T47D (cell line): Measurements from ENCODE around the gene CEACAM8.
"Not testable (repeated sequence)": the region's sequence is repeated elsewhere in the genome, so short reads cannot be mapped to it uniquely, and the experiment has no call there.

Experiments
- DNase-seq, 2 experiments: peaks; one replicate each; pipeline versions ENCODE4 v3.0.0 to v3.0.0-alpha.2; 2011 to 2012; ENCODE audit warnings: low read depth in 1 of 2, low spot score in 1 of 2
- JUND ChIP-seq: IDR thresholded peaks from 2 replicates; pipeline ENCODE4 v1.6.1; 2012; ENCODE audit warnings: low read depth
- in situ Hi-C: cut with HindIII; loops from 2 replicates; pipeline ENCODE4 v1.10.0; 2016; ENCODE audit warnings: low sequenced_read_pairs, low pct_unique_long_range_greater_than_20kb

The CEACAM8 gene

DNA sequence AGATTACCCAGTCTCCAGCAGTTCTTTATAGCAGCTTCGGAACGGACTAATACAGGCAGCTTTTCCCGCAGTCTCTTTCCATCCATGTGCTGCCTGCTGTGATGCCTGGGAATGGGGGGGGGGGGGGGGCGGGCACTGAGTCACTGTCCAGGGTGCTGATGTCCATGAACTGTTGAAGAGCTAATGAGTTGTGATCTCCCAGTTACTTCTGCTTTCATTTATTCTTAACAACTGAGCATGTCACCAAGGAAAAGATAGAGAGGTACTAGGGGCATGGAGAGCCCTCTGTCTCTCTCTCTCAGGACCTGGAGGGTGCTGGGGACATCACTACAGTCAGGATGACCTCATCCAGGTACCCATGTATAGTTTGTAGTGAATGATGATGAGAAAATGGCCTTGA, 46.2 kb downstream of the CEACAM8 start:
- in situ Hi-C loops = no loop called here
- no peak for TF ChIP-seq JUND
- peak; percentile 18 to 33 for DNase-seq

GRCh38 chr19:42547929-42548328, 46.8 kb downstream of the CEACAM8 start:
- TF ChIP-seq JUND = no peak
- no peak for DNase-seq

GRCh38 chr19:42546831-42547500, 47.8 kb downstream of the CEACAM8 start:
- TF ChIP-seq JUND = no peak
- no peak for DNase-seq
- in situ Hi-C loops = no loop called here

More at GRCh38 chr19:42547929-42548328, 46.8 kb downstream of the CEACAM8 start:
- in situ Hi-C loops = no loop called here

DNA sequence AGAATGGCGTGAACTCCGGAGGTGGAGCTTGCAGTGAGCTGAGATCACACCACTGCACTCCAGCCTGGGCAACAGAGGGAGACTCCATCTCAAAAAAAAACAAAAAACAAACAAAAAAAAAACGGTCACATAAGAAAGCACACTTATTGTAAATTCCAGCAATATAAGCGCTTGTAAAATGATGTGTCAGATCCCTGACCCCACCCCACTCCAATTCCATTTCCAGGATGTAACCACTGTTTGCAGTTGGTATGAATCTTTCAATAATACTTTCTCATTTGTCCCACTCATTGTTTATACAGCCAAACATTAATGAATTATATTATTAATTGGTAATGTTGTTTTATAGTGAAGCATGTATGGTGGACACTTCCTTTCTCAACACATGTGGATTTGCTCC, 50.6 kb downstream of the CEACAM8 start:
- no peak for TF ChIP-seq JUND
- no peak for DNase-seq
- in situ Hi-C loops = no loop called here

DNA sequence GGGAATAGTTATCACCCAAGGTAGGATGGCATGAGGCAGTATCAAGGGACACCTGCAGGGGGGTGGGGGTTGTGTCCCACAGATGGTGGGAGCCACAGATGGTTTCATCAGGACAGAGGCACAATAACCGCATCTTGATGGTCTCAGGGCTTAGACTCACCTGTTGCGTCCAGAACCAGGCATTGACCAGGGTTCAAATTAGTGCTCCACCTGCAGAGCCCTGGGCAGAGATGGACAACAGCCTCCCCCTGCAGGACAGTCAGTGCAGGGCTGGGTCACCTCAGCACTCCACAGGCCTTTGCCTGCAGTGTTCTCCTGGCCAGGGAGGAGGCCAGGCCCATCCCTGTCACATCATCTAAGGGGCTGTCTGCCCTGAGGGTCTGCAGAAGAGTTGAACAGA, 51.9 kb downstream of the CEACAM8 start:
- in situ Hi-C loops = no loop called here
- no peak for DNase-seq
- TF ChIP-seq JUND = no peak

GRCh38 chr19:42540071-42540553, 54.6 kb downstream of the CEACAM8 start:
- in situ Hi-C loops = no loop called here
- DNase-seq = no peak
- no peak for TF ChIP-seq JUND

DNA sequence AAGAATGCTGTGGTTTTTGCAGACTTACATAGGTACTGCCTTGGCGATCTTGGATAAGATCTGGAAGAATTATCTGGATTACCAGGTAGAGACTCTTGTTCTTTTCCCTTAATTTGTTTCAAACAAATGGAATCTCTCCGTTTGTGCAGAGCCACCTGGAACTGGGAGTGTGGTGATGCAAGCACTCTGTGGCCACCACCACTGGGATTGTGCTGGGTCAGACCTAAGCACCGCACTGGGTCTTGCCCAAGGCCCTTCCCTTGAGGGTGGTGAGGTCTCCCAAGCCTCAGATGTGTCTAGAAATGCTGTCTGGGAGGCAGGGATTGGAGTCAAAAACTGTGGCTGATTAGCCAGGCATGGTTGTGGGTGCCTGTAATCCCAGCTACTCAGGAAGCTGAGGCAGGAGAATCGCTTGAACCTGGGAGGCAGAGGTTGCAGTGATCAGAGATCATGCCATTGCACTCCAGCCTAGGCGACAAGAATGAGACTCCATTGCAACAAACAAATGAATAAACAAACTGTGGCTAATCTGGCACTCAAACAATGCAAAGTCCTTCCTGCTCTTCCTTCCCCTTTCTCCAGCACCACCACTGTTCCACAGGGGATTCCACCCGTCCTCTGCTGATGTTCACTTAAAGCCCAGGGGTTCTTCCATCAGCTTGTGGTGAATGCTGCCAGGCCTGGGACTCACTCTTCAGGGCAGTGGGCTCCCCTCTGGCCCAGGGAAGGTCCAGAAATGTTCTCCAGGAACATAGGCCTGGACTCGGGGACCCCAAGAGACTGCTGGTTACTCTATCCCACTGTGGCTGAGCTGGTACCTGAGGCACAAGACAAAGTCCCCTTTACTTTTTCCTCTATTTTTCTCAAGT, 55.6 kb downstream of the CEACAM8 start:
- no peak for TF ChIP-seq JUND
- DNase-seq = peak in 1 of 2 experiments; percentile 10
- in situ Hi-C loops = no loop called here

GRCh38 chr19:42535276-42535675, 59.4 kb downstream of the CEACAM8 start:
- DNase-seq, in situ Hi-C loops: not testable (repeated sequence)

GRCh38 chr19:42534391-42534790, 60.3 kb downstream of the CEACAM8 start:
- in situ Hi-C loops = no loop called here
- no peak for DNase-seq
- no peak for TF ChIP-seq JUND

GRCh38 chr19:42532891-42533290, 61.8 kb downstream of the CEACAM8 start:
- in situ Hi-C loops = no loop called here
- DNase-seq = no peak
- TF ChIP-seq JUND = no peak

DNA sequence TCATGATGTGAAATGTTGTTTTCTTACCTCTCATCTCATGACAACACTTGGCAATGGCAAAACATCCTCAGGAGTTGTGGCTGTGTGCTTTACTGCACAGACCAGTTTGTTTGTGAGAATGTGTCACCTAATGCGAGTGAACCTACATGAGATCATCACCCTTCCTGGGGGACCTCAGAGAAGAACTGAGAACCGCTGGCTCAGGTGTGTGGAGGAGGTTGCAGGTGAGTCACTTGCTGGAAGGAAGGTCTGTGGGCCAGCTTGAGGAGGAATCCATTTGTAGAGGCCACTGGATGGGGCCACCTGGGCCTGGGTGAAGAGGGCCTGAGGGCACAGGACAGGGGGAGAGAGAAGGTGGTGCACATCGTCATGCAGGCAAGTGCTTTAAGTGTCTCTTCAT, 63.4 kb downstream of the CEACAM8 start:
- in situ Hi-C loops = no loop called here
- no peak for DNase-seq
- no peak for TF ChIP-seq JUND
